ENCODE data around the gene CCDC51. TPM values are rescaled to one million over a fixed set of nuclear protein-coding genes. Genes with fewer than 3 reads are reported as not detected.
A peak's percentile ranks its signal among the peaks of the same experiment; 100 is the strongest.

The CCDC51 gene
- total RNA-seq, 4 donors from 2014 or later = 2.6 to 11.1 (median 7.8) TPM

GRCh38 chr3:48428572-48429316 is 11.2 kb downstream of the CCDC51 start:
- H3K4me3 ChIP-seq = peak overlapping the region; percentile 61 to 62
- H3K4me1 ChIP-seq = peaks cover 11 to 20% of the 10 kb centered on the region in 2 donors
- peak overlapping the region; percentile 91 to 97 for H3K27ac ChIP-seq
- intact Hi-C loops (cut with DNase I; ENCODE audit: low total_unique reads) = no loop called here
- no peaks in the 10 kb centered on the region for H3K27me3 ChIP-seq
- peak; percentile 61 for DNase-seq
- TF ChIP-seq, protein P1, sequence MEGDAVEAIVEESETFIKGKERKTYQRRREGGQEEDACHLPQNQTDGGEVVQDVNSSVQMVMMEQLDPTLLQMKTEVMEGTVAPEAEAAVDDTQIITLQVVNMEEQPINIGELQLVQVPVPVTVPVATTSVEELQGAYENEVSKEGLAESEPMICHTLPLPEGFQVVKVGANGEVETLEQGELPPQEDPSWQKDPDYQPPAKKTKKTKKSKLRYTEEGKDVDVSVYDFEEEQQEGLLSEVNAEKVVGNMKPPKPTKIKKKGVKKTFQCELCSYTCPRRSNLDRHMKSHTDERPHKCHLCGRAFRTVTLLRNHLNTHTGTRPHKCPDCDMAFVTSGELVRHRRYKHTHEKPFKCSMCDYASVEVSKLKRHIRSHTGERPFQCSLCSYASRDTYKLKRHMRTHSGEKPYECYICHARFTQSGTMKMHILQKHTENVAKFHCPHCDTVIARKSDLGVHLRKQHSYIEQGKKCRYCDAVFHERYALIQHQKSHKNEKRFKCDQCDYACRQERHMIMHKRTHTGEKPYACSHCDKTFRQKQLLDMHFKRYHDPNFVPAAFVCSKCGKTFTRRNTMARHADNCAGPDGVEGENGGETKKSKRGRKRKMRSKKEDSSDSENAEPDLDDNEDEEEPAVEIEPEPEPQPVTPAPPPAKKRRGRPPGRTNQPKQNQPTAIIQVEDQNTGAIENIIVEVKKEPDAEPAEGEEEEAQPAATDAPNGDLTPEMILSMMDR (IDR thresholded peaks at IDR 0.05) = peak in 1 of 4 experiments; percentile 14
- peak; percentile 30 to 77 for TF ChIP-seq POLR2A (IDR thresholded peaks at IDR 0.05)
- no peaks in the 10 kb centered on the region for H3K36me3 ChIP-seq
- H3K9me3 ChIP-seq = no peaks in the 10 kb centered on the region

DNA sequence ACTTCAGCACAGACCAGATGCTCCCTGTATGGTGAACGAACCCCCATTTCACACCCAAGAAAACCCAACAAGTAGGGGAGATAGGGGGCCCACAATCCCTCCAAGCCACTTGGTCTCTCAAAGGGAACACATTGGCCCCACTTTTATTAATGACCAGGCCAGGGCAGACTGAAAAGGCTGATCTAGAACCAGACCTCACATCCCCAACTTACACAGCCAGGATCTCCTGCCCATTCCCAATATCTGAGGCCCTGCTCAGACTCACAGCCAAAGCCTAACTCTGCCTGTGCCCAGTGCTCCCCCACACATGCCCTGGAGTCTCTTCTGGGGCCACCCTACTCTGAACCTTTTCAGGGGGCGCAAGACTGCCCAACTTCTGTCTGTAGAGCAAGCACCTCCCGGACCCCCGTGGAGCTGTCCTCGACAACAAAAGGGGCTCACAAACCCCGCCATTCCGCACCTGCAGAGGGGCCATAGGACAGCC is 11.8 kb downstream of the CCDC51 start:
- no peak for TF ChIP-seq POLR2A (IDR thresholded peaks at IDR 0.05)
- TF ChIP-seq, protein P1 (IDR thresholded peaks at IDR 0.05) = no peak
- H3K27me3 ChIP-seq = no peaks in the 10 kb centered on the region
- intact Hi-C loops (cut with DNase I; ENCODE audit: low total_unique reads) = no loop called here
- H3K27ac ChIP-seq = peak overlapping the region; percentile 91 to 97
- peaks cover 11 to 24% of the 10 kb centered on the region in 2 donors for H3K4me1 ChIP-seq
- H3K4me3 ChIP-seq = peak overlapping the region; percentile 61 to 62
- H3K36me3 ChIP-seq = no peaks in the 10 kb centered on the region
- no peak for DNase-seq
- H3K9me3 ChIP-seq = no peaks in the 10 kb centered on the region

GRCh38 chr3:48427630-48427962 is 12.3 kb downstream of the CCDC51 start:
- no peak for DNase-seq
- peak overlapping the region; percentile 91 to 97 for H3K27ac ChIP-seq
- H3K36me3 ChIP-seq = no peaks in the 10 kb centered on the region
- H3K4me1 ChIP-seq = peaks cover 11 to 24% of the 10 kb centered on the region in 2 donors
- H3K27me3 ChIP-seq = no peaks in the 10 kb centered on the region
- TF ChIP-seq POLR2A (IDR thresholded peaks at IDR 0.05) = no peak
- TF ChIP-seq, protein P1 (IDR thresholded peaks at IDR 0.05) = no peak
- intact Hi-C loops (cut with DNase I; ENCODE audit: low total_unique reads) = no loop called here
- H3K4me3 ChIP-seq = peak overlapping the region; percentile 61 to 62
- no peaks in the 10 kb centered on the region for H3K9me3 ChIP-seq

DNA sequence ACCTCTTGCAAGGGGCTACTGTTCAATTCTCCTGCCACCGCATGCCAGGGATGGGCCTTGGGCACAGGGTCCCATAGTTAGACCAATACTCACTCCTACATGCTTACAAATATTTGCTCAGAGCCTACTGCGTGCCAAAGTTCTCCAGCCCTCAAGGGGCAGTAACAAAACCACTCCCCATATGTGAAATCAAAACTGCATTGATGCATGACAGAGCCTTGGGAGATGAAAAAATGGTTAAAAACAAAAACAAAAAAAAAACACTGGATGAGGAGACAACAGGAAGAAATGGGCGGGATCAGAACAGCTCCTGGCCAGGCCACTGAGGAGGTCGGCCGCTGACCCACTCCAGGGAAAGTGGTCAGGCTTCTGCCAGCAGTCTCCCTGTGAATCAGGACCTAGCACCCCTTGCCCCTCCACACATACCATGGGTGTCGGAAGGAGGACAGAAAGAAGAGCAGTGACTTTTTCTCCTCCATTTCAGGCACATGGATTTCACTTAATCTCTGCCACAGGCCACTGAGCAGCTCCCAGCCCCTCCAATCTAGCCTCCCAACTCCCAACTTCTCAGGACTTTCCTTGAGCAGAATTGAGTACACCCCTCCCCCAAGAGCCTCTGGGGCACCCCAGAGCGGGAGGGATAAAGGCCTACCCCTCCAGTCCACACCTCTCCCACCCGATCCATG is 12.8 kb downstream of the CCDC51 start:
- H3K27ac ChIP-seq = peak overlapping the region; percentile 91 to 97
- H3K36me3 ChIP-seq = no peaks in the 10 kb centered on the region
- intact Hi-C loops (cut with DNase I; ENCODE audit: low total_unique reads) = no loop called here
- no peaks in the 10 kb centered on the region for H3K9me3 ChIP-seq
- H3K27me3 ChIP-seq = no peaks in the 10 kb centered on the region
- H3K4me1 ChIP-seq = peaks cover 11 to 24% of the 10 kb centered on the region in 2 donors
- peak overlapping the region; percentile 61 to 62 for H3K4me3 ChIP-seq
- no peak for DNase-seq
- TF ChIP-seq, protein P1 (IDR thresholded peaks at IDR 0.05) = no peak
- no peak for TF ChIP-seq POLR2A (IDR thresholded peaks at IDR 0.05)

DNA sequence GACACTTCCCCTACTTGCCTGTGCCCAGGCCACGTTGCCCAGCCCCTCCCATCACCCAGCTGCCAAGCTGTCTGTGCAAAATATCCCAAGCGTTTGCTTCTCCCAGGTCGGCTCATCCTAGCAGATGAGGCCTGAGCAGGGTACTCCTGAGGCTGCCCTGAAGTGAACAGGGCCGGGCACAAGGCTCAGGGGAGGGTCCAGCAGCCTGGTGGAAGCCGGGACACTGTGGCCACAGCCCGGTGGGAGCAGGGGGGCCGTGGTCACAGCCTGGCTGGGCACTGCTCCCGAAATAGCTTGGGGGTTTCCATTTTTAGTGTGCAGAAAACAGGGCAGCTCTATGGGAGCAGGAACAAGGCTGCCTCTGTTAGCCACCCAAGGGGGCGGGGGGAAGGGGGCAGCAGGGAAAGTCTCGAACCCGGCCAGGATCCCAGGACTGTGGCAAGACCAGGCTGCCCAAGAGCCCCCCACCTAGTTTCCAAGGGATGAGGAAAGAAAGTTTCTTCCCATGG is 13.5 kb downstream of the CCDC51 start:
- Histone ChIP-seq H3K4me3 (peak overlapping the region in 1 of 2 donors; percentile 9), H3K27ac (peak overlapping the region; percentile 91 to 97), H3K27me3 (no peaks in the 10 kb centered on the region), H3K4me1 (peaks cover 11 to 24% of the 10 kb centered on the region in 2 donors), H3K36me3 (no peaks in the 10 kb centered on the region), H3K9me3 (no peaks in the 10 kb centered on the region)
- no peak for DNase-seq
- intact Hi-C loops (cut with DNase I; ENCODE audit: low total_unique reads) = no loop called here
- TF ChIP-seq, protein P1 (IDR thresholded peaks at IDR 0.05) = no peak
- no peak for TF ChIP-seq POLR2A (IDR thresholded peaks at IDR 0.05)

Measured in uterus (tissue), 4 donors.